SIG-M5 treated with dmso at 0.1 percent for 504 hours (cell line): ENCODE results near the gene SHB.
A peak's percentile ranks its signal among the peaks of the same experiment; 100 is the strongest.

Experiments
- DNase-seq: peaks from one replicate; lab custom pipeline; 2025; ENCODE audit not compliant: unreplicated experiment; lab: John Stamatoyannopoulos, UW

The SHB gene

DNA sequence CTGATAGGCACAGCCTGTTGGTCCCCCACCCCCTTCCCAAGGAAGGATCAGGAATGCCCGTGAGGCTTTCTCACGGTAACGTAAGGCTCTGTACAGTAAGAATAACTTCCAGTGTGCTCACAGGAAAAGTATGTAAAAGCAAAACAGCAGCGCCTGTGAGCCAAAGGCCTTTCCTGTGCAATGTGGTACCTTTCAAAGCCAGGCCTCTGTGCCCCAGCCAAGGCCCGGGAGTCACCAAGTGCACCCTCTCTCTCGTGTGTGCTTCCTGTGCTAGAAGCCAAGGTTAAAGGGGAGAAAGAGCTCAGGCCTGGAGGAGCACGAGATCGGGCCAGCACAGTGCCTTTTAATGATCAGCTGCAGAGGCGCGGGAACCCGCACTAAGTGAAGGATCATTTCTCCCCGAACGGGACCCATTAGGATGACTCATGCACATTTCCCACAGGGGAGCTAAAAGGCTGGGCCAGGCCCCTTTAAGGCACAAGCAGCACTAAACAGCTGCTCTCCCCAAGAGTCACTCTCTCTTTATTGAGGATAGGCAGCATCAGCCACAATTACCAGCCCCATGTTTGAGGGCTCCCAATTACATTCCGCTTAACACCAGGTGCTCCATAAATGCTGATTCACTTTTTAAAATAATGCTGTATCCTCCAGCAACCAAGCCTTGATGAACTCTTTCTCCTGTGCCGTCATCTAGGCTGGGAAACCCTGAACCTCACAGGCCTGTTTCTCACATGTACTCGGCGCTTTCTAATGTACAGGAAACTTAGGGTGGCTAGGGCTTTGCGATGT lies 42.8 kb downstream of the SHB start:
- DNase-seq: no peak

DNA sequence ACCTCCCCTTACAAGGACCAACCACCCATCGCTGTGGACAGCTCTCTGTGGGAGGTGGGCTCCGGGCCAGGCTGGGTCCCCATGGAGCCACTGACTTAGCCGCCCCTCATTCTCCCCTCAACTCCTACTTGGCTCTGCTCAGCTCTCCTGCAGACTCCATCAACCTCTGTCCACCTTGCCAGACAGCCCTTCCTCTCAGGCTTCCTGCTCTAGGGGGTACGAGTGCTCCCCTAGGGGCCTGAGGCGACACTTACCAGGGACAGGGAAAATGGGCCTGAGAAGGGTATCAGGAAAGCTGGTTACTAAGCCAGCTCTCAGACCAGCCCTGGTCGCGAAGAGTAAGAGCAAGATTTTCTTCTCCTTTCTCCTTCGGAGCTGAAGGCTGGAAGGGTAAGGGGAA lies 43.9 kb downstream of the SHB start:
- DNase-seq: no peak

DNA sequence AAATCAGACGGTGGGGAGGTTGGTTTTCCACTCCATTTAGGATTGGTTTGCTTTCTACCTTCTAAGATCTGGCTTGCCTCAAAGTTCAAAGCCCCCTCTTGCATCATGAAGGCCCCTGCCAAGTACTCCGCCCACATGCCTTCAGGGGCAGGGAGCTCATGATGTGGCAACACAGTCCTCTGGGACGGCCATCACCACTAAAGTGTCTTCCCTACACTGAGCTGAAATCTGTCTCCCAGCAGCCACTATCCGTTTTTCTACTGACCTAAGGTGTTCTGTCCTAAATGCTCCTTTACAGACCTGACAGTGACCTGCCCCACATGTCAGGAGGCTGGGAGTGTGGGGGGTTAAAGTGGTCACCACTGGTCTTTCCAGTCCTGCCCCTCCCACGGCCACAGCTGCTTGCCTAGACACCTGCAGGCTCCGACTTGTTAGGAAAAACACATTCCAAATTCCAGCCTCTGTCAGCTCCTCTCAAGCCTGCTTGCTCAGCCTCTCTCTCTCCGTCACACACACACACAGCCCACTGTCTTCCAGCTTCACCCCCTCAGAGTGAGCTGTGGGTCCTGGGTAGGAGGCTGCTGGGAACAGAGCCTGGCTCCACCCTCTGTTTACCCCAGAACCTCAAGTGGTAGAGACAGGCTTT lies 44.9 kb downstream of the SHB start:
- DNase-seq: peak; percentile 31

DNA sequence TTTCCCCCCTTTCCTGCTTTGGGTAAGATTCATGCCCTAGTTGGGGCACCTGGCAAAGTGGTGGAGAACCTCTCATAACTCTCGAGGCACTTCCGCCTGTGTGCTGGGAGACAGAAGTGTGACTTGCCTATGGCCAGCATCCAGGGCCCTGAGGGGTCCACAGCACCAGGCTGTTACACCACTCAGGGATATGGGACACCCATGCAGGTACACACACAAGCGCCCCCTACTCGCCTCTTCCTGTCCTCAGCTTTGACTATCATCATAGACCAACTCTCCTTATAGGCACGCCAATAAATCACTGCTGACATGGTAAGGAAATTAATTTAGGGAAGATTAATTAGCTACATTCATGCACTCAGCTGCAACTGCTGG lies 45.4 kb downstream of the SHB start:
- DNase-seq: no peak

DNA sequence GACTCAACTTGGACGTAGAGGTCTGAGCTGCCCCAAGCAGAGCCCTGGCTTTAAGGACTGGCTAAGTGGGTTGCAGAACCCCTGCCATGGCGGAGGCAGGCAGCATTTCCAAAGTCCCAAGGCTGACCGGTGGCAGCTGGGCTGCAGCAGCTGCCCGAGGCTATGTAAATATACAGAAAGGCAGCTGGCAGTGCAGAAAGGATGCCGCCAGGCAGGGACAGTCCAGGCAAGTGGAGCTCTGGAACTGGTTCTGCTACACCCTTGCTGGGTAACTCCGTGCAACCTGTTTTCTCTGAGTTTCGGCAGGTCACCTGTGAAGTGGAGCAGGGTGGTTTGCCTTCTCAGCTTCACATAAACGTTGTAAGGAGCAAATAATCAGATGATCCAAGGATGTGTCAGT lies 46.0 kb downstream of the SHB start:
- DNase-seq: peak; percentile 49

DNA sequence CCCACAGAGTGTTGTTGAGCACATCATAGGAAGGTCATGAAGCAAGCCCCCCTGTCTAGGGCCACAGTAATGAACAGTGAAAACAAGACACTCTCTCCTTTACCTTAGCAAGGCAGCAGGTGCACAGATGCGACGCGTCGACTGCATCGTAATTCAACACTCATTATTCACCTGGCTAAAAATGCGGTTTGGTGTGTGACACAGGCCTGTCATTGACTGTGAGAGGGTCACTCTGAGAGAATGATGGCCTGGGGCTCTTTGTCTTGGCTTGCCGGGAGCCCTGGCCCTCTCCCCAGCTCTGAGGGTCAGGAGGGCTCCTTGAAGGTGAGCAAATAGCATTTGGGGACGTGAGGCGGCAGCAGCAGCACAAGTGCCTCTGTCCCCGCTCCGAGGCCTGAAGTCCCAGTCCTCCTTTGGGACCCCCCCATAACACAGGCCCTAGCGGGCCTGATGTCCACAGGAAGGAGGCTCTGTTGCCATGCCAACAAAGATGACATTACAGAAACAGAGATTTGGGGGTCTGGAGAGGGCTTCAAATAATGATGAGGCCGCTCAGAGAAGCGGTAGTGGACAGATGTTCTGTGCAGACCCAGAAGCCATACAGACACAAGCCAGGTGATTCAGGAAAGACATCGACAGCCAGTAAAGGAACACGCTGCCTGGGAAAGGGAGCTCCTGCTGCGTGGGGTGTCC lies 46.7 kb downstream of the SHB start:
- DNase-seq: no peak

DNA sequence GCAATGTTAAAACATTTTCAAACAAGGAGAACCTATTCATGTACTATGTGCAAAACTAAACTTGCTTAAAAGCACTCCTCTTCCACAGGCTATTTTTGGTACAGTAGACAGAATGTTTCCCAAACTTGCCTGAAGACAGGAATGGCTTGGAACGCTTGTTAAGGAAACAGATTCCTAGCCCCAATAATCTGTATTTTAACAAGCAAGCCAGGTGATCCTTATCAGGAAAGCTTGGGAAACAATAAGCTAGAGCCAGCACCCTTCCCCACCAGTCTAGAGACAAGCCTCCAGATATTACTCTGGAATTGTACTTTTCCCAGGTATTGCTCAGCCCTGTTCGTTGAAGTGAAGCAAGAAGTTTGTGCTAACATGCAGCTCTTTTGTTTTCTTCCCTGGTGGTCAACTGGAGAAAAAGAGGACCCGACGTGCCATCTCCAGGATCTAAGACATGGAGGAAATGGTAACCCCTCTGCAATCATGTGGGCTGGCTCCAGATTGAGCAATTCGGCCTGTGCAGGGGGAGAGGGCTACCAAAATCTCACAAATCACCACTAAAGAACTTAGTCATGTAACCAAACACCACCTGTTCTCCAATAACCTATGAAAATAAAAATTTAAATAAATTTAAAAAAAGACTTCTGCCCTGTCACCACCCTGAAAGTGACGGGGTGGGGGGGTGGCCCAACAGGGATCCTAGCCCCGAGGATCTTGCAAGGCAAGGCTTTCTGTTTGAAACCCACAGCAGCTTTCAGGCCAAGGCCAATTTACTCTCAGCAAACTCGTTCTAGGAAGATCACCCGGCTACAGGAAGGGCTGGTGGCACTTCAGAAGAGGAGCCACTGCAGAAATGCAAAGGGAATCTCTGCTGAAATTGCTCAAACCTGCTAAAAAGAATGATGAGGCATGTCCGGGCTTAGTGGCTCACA lies 48.6 kb downstream of the SHB start:
- DNase-seq: peak; percentile 26

DNA sequence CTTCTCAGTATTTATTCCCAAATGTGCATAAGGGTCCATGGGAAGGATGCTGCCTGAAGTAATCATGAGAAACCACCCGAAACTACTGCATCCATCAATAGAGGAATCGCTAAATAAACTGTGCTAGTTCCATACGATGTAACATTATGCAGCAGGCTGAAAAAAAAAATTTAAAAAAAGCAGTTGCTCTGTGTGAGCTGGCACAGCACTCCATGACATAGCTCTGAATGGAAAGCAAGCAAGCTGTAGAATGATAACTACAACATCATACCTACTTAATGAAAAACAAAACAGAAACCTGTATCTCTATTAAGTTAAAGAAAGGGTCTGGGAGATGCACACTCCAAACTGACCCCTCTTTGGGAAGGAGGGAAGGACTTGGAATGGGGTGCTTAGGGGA lies 49.3 kb downstream of the SHB start:
- DNase-seq: no peak

DNA sequence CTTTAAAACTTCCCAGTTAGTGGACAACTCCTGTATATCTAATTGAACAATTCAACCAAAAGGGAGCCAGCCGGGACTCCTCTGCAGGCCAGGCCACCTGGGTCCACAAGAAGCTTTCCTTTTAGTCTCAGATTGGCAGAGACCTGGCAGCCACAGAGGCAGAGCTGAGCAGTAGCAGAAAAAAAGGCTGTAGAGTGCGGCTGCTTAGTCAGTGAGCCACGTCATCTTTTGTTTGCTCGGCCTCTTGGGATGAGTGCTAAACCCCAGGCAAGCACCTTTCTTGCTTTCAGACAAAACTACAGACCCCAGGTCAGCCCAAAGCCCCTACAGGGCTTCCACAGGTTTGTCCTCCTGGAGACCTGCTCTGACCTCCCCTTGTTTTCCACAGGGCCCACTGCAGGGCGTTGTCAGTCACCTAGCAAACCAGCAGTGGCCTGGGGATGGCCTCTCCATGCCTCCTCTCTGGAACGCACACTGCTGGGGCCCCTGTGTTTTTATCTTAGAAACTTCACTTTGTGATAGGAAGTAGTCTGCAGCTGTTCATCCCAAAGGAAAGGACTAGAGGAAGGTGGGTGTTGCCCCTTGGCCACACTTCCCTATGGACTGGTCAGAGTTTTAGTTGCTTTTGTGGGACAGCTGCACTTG lies 49.9 kb downstream of the SHB start:
- no peak for DNase-seq

DNA sequence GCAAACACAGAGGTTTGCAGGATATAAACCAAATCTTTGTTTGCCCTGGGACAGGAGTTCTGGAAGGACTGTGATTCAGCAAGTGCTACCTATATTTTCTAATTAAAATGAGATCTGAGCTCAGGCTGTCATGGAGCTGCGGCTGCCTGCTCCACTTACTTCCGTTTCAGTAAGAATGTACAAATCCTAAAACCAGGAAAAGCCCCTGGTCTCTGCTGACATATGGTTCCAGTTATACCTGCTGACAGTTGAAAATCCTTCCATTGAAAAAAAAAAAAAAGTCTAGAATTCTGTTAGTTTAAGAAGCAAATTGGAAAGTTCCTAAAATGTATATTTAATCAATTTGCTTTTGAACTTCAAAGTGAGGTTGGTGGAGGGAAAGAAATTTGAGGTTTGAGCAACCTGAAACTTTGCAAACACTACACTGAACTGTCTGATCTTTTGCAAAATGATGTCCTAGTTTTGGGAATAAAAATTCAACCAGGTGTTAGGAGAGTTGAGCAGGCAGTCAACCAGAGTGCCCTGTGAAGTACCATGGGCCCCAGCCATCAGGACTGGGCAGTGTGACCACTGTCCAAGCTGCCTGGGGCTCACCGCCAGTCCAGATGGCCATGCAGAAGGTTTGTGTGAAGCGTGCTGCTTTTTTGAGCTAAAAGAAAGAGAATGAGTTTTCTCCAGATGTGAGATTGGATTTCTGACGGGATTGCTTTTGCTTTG lies 50.6 kb downstream of the SHB start:
- no peak for DNase-seq

DNA sequence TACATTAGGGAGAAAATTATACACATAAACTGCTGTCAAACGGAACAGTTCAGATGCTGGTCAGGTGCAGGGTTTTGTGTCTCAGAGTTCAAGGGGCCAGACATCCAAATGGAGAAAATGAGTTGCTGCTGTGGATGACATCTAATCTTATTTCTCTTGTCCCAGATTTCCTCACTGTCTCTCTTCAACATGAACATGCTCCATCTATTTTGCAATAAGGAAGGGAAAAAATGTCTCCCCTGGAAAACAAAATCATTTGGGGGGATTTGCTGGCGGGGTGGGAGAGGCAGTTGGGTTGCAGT lies 51.2 kb downstream of the SHB start:
- no peak for DNase-seq

DNA sequence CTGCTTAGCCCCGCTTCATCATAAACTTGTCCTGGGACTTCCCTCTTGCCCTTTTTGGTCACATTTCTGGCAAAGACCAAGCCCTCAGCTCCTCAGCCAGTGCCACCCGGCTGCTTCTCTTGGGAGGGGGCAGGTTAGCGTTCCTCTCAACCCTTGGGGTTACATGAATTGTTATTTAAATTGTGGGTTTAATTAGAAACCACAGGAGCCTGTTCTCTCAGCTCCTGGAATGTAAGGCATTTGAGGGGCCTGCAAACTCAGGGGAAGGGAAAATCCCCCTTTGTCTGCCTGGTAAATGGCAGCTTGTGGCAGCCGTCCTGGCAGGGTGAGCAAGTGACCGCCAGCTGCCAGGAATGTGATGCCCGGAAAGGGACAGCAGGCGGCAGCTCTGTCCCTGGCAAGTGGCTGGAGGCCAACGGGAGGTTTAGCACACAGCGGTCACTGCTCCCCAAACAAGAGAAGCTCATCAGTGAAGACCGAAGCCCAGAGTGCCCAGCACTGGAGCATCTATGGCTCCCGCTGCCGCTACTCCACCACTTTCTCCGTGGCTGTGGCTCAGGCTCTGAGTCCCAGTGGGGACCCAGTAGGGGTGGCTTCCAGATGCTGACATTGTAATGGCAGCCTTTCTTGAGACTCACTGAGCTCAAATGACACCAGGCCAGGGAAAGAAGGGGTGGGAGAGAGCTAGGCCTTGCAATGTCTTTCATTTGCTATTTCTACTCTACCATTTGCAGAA lies 51.7 kb downstream of the SHB start:
- DNase-seq: no peak

DNA sequence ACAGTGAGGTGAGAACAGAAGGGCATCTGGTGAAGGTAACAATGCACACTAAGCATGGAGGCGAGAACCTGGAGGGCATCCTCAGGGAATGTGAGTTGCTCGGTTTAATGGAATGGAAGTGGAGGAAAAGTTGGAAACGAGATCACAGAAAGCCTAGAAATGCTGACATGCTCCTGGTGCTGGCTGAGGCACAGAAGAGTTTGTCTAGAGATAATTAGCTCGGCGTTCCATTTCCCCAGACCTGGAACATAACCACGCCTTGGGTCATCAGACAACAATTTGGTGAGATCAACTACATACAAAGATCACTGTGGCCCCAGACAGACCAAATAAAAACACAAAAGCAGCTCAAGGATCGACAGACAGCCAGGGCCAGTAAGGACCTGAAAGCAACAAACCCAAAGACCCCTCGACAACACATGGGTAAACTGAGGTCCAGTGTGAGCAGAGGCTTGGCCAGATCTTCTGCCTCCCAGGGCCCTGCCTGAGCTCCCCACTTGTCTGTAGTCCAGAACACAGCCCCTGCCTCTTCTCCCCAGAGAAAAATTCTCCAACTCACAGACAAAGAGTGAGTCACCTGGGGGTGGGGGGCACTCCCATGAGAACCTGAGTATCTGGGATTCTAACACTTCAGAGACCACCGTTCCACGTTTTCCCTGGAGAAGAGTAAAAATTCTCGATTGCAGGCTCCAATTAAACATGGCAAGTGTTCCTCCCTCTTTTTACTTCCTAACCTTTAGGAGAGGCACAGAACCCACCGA lies 52.5 kb downstream of the SHB start:
- no peak for DNase-seq

DNA sequence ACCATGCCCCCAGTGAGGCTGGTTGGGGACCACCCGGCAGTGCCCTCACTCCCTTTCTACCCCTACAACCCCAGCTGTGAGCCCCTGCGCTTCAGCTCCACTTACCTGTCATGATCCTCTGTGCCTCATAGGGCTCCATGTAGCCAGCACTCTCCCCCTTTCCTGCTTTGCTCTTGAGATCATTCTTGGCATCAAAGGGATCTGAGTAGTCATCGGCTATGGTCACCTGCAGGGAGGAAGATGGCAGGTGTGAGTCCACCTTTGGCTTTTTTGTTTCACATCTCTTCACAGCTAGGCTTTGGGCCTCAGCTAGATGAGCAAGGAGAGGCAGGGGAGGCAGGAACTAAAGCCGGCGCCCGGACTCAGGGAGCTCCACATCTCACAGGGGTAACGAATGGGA lies 53.1 kb downstream of the SHB start:
- DNase-seq: no peak

DNA sequence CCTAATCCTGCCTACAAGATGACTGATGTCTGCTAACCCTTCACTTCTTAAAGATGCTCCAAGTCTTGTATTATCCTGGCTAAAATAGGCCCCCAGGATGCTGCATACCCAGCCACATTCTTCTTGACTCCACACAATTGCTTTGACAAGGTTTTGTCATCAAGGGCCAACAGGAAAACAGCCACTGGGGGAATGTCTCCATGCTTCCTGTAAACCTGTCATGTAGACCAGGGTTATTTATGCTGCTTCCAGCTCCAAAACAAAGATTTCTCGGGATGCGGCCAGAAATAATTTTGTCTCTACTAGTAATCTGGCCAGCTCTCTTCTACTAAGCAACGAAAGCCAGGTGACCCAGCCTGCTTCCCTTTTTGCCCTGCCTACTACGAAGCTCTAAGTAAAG lies 53.8 kb downstream of the SHB start:
- DNase-seq: no peak

DNA sequence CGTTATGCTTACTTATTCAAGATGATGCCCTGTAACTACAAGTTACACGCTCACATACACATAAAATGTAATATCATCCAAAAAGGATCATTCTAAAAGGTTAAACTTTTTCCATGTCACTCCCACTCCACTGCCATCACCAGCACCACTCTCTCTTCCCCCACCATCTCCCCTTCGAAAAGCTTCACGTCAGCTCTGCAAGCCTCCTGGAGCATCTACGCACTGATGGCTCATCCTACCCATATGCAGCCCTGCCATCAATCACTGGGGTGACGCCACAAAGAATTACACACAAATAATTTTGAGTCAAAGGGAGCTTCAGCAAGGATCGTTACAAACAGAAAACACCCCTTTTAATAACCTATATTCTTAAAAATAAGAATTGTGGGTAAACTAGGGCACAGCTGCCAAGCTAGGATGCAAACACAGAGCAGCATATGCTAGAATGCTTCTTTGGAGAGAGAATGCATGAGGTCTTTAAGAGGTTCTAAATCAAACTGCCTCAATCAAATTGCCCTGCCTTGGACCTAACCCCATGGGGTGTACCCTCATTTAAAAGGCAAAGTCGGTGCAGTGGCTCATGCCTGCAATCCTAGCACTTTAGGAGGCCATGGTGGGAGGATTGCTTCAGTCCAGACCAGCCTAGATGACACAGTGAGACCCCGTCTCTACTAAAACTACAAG lies 56.1 kb downstream of the SHB start:
- no peak for DNase-seq

DNA sequence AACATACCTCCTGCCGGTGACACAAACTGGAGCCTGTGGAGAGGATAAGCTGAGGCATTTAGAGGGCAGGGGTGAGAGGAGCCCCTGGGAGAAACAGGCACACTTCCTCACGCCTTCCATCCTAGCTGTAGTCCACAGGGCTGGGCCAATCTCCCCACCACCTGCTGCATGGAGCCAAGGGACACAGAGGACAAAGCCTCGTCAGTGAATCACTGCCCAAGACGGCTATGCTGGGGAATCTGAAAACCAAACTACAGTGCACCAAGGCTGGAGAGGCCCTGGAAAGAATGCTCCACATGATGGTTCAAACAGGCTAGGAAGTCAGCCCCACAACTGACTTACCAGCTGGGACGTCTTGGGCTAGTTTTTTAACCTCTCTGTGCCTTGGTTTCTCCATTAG lies 57.0 kb downstream of the SHB start:
- no peak for DNase-seq

DNA sequence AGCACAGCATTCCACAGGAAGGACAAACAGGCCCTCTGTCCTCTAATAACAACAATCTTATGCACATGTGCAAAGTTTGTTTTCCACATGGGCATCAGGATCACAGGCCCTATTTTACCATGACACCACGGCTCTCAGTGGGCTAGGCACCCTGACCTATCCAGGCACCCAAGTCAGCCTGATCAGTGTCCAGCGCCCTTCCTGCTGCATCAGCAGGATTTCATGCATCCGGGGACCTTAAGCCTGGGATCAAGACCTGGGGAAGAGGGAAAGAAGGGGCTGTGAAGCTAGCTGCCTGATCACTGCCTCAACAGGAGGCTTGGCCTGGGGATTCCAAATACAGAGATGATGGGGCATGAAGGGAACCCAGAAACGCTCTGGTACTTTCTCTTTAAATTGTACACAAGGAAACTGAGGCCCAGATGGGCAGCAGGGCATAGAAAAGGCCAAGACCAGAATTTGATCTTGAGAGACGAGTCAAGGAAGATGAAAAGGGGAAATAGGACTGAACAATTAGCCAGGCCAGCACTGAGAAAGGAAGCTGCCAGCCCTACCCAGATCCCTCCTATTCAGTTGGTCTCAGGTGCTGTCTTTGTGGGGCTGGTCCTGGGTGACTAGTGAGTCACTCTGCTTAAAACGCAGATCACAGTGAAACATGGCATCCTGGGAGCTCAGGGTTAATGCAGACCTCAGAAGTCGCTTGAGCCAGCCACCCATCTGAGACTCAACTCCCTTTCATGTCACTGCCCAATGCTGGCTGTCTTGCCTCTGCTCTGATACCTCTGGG lies 57.9 kb downstream of the SHB start:
- DNase-seq: no peak
